ENCODE results near the gene PRDX4.

GRCh38 chrX:23666282-23666681, 1.0 kb upstream of the PRDX4 start:
- TF ChIP-seq CTCF (IDR thresholded peaks at IDR 0.05; ENCODE audit: control extremely low read depth in 1 of 3, insufficient read depth in 1 of 3, low read depth in 1 of 3, low read length in 3 of 3) (no peak), ATF3 (IDR thresholded peaks at IDR 0.05; ENCODE audit: insufficient read depth, low read depth, low read length) (no peak), HDAC6 (IDR thresholded peaks at IDR 0.05; ENCODE audit: low read depth, low read length) (no peak), GABPA (IDR thresholded peaks at IDR 0.05; ENCODE audit: borderline replicate concordance, insufficient read depth, low read length) (no peak), RFX5 (IDR thresholded peaks at IDR 0.05; ENCODE audit: borderline replicate concordance, low read depth, low read length) (no peak), RAD21 (IDR thresholded peaks at IDR 0.05 in 1 of 2, conservative IDR thresholded peaks at IDR 0.05 in 1 of 2; ENCODE audit: low read depth in 2 of 2, low read length in 2 of 2) (no peak), POLR2A (IDR thresholded peaks at IDR 0.05; ENCODE audit: control extremely low read depth in 1 of 2, low read depth in 2 of 2, low read length in 2 of 2) (no peak), TAF1 (IDR thresholded peaks at IDR 0.05; ENCODE audit: low read depth, low read length) (no peak), USF2 (IDR thresholded peaks at IDR 0.05; ENCODE audit: low read length) (no peak), EP300 (IDR thresholded peaks at IDR 0.05; ENCODE audit: borderline replicate concordance in 1 of 2, low read depth in 2 of 2, low read length in 2 of 2) (no peak), POLR2AphosphoS5 (IDR thresholded peaks at IDR 0.05; ENCODE audit: low read depth, low read length) (no peak)

Measured in H1 (cell line).